SU-DHL-6 (cell line): Measurements from ENCODE around the gene ARL15.

ENCODE experiments used
- H2AFZ ChIP-seq: fragments of 200-600 bp; sonication (generic); 2 replicates; pipeline ENCODE4 v1.6.1; 2014; ENCODE audit warnings: low read depth, mild to moderate bottlenecking, moderate library complexity, mixed read lengths, antibody characterized with exemption, low read length; ENCODE audit not compliant: severe bottlenecking
- H3F3A ChIP-seq: fragments of 200-600 bp; shearing (Covaris generic); 2 replicates; pipeline ENCODE4 v1.6.0; 2016; ENCODE audit warnings: antibody characterized with exemption, mild to moderate bottlenecking; ENCODE audit not compliant: insufficient read depth
- H3K27ac ChIP-seq: fragments of 200-600 bp; sonication (generic); 2 replicates; pipeline ENCODE4 v1.5.1; 2016; ENCODE audit warnings: low read depth, mild to moderate bottlenecking, low read length, moderate library complexity, mixed read lengths
- H3K27me3 ChIP-seq: fragments of 200-600 bp; sonication (generic), shearing (Covaris generic); 2 replicates; pipeline ENCODE4 v1.6.0; 2014; ENCODE audit warnings: mild to moderate bottlenecking, low read length
- H3K36me3 ChIP-seq: fragments of 200-600 bp; sonication (generic); 2 replicates; pipeline ENCODE4 v1.6.1; 2014; ENCODE audit warnings: mild to moderate bottlenecking, low read length, mixed read lengths
- H3K4me2 ChIP-seq: fragments of 300-600, 200-600 bp; shearing (Covaris generic), sonication (generic); 2 replicates; pipeline ENCODE4 v1.6.0; 2014; ENCODE audit warnings: low read length, low read depth, mild to moderate bottlenecking; ENCODE audit not compliant: poor library complexity, severe bottlenecking
- H3K4me3 ChIP-seq: fragments of 200-600 bp; sonication (generic); 2 replicates; pipeline ENCODE4 v1.5.1; 2014; ENCODE audit warnings: antibody characterized with exemption, low read length, mild to moderate bottlenecking, mixed read lengths; ENCODE audit not compliant: insufficient read depth, poor library complexity, severe bottlenecking
- H3K79me2 ChIP-seq: fragments of 200-600 bp; sonication (generic); 2 replicates; pipeline ENCODE4 v1.6.1; 2014; ENCODE audit warnings: mild to moderate bottlenecking, low read length, moderate library complexity; ENCODE audit not compliant: insufficient read depth
- H3K9ac ChIP-seq: fragments of 200-600 bp; sonication (generic); 2 replicates; pipeline ENCODE4 v1.7.0; 2014; ENCODE audit warnings: mild to moderate bottlenecking, low read length
- H3K9me2 ChIP-seq: fragments of 200-600 bp; sonication (generic); replicated peaks from 2 replicates; pipeline ENCODE4 v1.6.1; 2014; ENCODE audit warnings: low read length; ENCODE audit not compliant: insufficient read depth
- H3K9me3 ChIP-seq: fragments of 200-600 bp; sonication (generic); 2 replicates; pipeline ENCODE4 v1.6.1; 2014; ENCODE audit warnings: low read length, mixed read lengths; ENCODE audit not compliant: insufficient read depth
- H4K20me1 ChIP-seq: fragments of 200-600 bp; sonication (generic); 2 replicates; pipeline ENCODE4 v1.6.1; 2014; ENCODE audit warnings: low read depth, mild to moderate bottlenecking, antibody characterized with exemption, low read length, moderate library complexity, mixed read lengths
- EZH2phosphoT487 ChIP-seq: fragments of 200-600 bp; sonication (generic), shearing (Covaris generic); conservative IDR thresholded peaks from 2 replicates; pipeline ENCODE4 v1.6.1; 2018; ENCODE audit warnings: mild to moderate bottlenecking, antibody characterized with exemption, low read length, moderate library complexity, mixed read lengths
- TF ChIP-seq, protein P1 (sequence below): fragments of 200-600 bp; sonication (generic); IDR thresholded peaks from one replicate; pipeline ENCODE4 v1.5.1; 2017; ENCODE audit warnings: antibody characterized with exemption, mild to moderate bottlenecking, low read length, moderate library complexity; ENCODE audit not compliant: insufficient read depth, poor library complexity, severe bottlenecking

Gene ARL15

DNA sequence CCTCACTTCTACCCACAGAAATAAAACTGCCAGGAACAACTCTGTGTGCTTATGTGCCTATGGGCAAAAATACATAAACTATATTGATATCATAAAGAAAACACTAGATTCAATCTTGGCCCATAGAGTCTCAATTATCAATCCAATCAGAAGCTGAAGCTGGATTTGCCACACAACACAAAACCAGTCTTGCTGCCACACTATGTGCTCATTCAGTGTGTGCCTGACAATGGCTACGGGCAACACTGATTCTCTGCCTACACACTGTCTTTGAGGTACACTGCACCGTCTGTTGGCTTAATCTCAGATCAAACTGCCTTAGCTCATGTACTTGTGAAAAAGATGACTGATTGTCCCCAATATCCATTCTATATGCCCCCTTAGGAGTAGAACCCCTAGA is 35.4 kb downstream of the ARL15 start:
- no peaks in the 10 kb centered on the region for H3K36me3 ChIP-seq
- H3F3A ChIP-seq, result no peaks in the 10 kb centered on the region
- H4K20me1 ChIP-seq, result no peaks in the 10 kb centered on the region
- no peak for TF ChIP-seq EZH2phosphoT487
- TF ChIP-seq, protein P1, sequence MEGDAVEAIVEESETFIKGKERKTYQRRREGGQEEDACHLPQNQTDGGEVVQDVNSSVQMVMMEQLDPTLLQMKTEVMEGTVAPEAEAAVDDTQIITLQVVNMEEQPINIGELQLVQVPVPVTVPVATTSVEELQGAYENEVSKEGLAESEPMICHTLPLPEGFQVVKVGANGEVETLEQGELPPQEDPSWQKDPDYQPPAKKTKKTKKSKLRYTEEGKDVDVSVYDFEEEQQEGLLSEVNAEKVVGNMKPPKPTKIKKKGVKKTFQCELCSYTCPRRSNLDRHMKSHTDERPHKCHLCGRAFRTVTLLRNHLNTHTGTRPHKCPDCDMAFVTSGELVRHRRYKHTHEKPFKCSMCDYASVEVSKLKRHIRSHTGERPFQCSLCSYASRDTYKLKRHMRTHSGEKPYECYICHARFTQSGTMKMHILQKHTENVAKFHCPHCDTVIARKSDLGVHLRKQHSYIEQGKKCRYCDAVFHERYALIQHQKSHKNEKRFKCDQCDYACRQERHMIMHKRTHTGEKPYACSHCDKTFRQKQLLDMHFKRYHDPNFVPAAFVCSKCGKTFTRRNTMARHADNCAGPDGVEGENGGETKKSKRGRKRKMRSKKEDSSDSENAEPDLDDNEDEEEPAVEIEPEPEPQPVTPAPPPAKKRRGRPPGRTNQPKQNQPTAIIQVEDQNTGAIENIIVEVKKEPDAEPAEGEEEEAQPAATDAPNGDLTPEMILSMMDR, result no peak
- no peaks in the 10 kb centered on the region for H3K79me2 ChIP-seq
- H3K9me2 ChIP-seq, result no peaks in the 10 kb centered on the region
- no peak overlapping the region for H3K9ac ChIP-seq
- no peak overlapping the region for H3K4me2 ChIP-seq
- no peak overlapping the region for H3K27ac ChIP-seq
- no peaks in the 10 kb centered on the region for H3K9me3 ChIP-seq
- H3K27me3 ChIP-seq, result no peaks in the 10 kb centered on the region
- H2AFZ ChIP-seq, result no peak overlapping the region
- H3K4me3 ChIP-seq, result no peak overlapping the region

DNA sequence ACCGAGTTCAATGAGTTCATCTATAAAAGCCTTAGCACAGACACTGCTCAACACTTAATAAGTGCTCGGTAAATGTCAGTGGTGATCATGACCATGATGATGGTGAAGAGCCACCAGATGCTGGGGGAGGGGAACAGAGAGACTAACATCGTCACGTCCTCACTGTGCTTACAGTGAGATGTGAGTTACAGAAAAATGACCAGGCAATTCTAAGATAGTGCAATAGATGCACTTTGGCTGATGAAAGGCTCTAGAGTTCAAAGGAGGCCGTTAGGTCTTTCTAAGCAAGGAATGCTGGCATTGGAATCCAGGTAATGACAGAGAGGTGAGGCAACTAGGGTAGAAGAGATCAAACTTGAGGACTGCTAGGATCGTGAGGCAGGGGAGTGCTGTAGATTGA is 36.7 kb downstream of the ARL15 start:
- H3F3A ChIP-seq, result no peaks in the 10 kb centered on the region
- no peak overlapping the region for H2AFZ ChIP-seq
- no peaks in the 10 kb centered on the region for H3K9me3 ChIP-seq
- no peak overlapping the region for H3K4me2 ChIP-seq
- H3K27me3 ChIP-seq, result no peaks in the 10 kb centered on the region
- no peak overlapping the region for H3K27ac ChIP-seq
- no peak overlapping the region for H3K9ac ChIP-seq
- TF ChIP-seq, protein P1, result no peak
- TF ChIP-seq EZH2phosphoT487, result no peak
- no peaks in the 10 kb centered on the region for H3K79me2 ChIP-seq
- no peaks in the 10 kb centered on the region for H4K20me1 ChIP-seq
- no peak overlapping the region for H3K4me3 ChIP-seq
- no peaks in the 10 kb centered on the region for H3K36me3 ChIP-seq
- no peaks in the 10 kb centered on the region for H3K9me2 ChIP-seq

DNA sequence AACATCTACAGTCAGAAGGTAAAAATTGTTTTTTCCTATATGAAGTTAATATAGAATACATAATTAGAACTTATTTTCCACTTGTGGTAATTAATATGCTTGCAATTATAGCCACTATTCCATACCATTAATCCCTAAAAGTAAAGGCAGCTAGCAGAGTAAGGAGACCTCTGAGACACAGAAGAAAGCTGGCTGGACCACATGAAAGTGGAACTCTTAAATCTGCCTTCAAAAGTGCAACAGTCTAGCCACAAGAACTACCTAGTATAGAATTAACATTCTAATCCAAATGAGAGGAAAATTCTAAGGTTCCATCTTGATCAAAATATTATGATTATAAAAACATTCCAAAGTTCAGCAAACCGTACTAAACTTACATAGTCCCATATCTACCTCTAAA is 37.6 kb downstream of the ARL15 start:
- Histone ChIP-seq H4K20me1 (no peaks in the 10 kb centered on the region), H3K27ac (no peak overlapping the region), H3K79me2 (no peaks in the 10 kb centered on the region), H3K9me2 (no peaks in the 10 kb centered on the region), H3K9me3 (no peaks in the 10 kb centered on the region), H3K36me3 (no peaks in the 10 kb centered on the region), H3K27me3 (no peaks in the 10 kb centered on the region), H3F3A (no peaks in the 10 kb centered on the region), H2AFZ (no peak overlapping the region), H3K4me2 (no peak overlapping the region), H3K9ac (no peak overlapping the region), H3K4me3 (no peak overlapping the region)
- TF ChIP-seq EZH2phosphoT487, result no peak
- TF ChIP-seq, protein P1, result no peak
